Sigmoid colon (tissue), 4 donors: ENCODE results near the gene ZNF3.

ENCODE experiments used
- CTCF ChIP-seq, 4 experiments: fragments of 450-650 bp in 3 of 4; fragments of 200-600 bp in 1 of 4; IDR thresholded peaks; one replicate each; pipeline ENCODE4 v1.5.1; 2016 to 2019; ENCODE audit warnings: antibody characterized with exemption in 4 of 4, mild to moderate bottlenecking in 3 of 4, moderate library complexity in 2 of 4
- EP300 ChIP-seq, 4 donors: sonication (generic); formaldehyde crosslinking; IDR thresholded peaks; one replicate each; pipeline ENCODE4 v1.6.1; 2017; ENCODE audit warnings: antibody characterized with exemption in 4 of 4
- POLR2AphosphoS5 ChIP-seq, 4 donors: sonication (generic); formaldehyde crosslinking; IDR thresholded peaks; one replicate each; pipeline ENCODE4 v1.6.1; 2017; ENCODE audit warnings: antibody characterized with exemption in 4 of 4

GRCh38 chr7:100065452-100066186 lies 15.9 kb downstream of the ZNF3 start:
- TF ChIP-seq CTCF (IDR thresholded peaks at IDR 0.05) (no peak), POLR2AphosphoS5 (IDR thresholded peaks at IDR 0.05) (peak; percentile 93 to 97 (median 94)), EP300 (IDR thresholded peaks at IDR 0.05) (peak; percentile 41 to 92 (median 78))
